IMR-90 (cell line): Measurements from ENCODE around the gene CELA3A. TPM values are rescaled to one million over a fixed set of nuclear protein-coding genes. Genes with fewer than 3 reads are reported as not detected.
A peak's percentile ranks its signal among the peaks of the same experiment; 100 is the strongest.

ENCODE experiments used
- ATAC-seq: fragments of 200-7000 bp; cut with Tn5 transposase; 2 replicates; pipeline ENCODE4 v1.9.1; 2020; ENCODE audit warnings: low read depth, mild to moderate bottlenecking, moderate library complexity
- BruUV-seq: library from RNA; stranded (reverse); fragments of 400-500 nt; replicated peaks from 2 replicates; lab custom pipeline; 2021; lab: Mats Ljungman, UMichigan
- CTCF ChIA-PET: fragments of 300-600 bp; formaldehyde crosslinking; extraction: SDS; loops from one replicate; lab custom pipeline; 2021; ENCODE audit warnings: antibody characterized with exemption; lab: Yijun Ruan, JAX
- POLR2A ChIA-PET: fragments of 300-600 bp; sonication (Branson Sonifier 250); formaldehyde crosslinking; loops from one replicate; lab custom pipeline; 2022; ENCODE audit warnings: antibody characterized with exemption; ENCODE audit not compliant: unreplicated experiment; lab: Charles Lee
- DNase-seq: peaks from one replicate; pipeline ENCODE4 v3.0.0; 2013
- H2AFZ ChIP-seq: replicated peaks from 2 replicates; pipeline ENCODE3; 2013; ENCODE audit warnings: low read length, mild to moderate bottlenecking; ENCODE audit not compliant: poor library complexity
- H2AK5ac ChIP-seq: 2 replicates; pipeline ENCODE4 v1.6.1; 2013; ENCODE audit warnings: low read depth, low read length, inconsistent platforms
- H2AK9ac ChIP-seq: replicated peaks from 2 replicates; pipeline ENCODE3; 2013; ENCODE audit warnings: mild to moderate bottlenecking, low read depth, low read length, moderate library complexity; ENCODE audit not compliant: poor library complexity
- H2BK120ac ChIP-seq: 2 replicates; pipeline ENCODE4 v1.6.1; 2013; ENCODE audit warnings: low read depth, low read length, inconsistent platforms
- H2BK15ac ChIP-seq: 3 replicates; pipeline ENCODE4 v1.6.1; 2013; ENCODE audit warnings: low read depth, low read length, inconsistent platforms
- H2BK20ac ChIP-seq: 2 replicates; pipeline ENCODE4 v1.6.1; 2013; ENCODE audit warnings: low read depth, mild to moderate bottlenecking, inconsistent platforms, low read length, moderate library complexity
- H2BK5ac ChIP-seq: 2 replicates; pipeline ENCODE4 v1.6.1; 2013; ENCODE audit warnings: mild to moderate bottlenecking, low read depth, low read length, inconsistent platforms; ENCODE audit not compliant: poor library complexity, severe bottlenecking
- H3K14ac ChIP-seq: replicated peaks from 2 replicates; pipeline ENCODE4 v1.6.1; 2013; ENCODE audit warnings: low read depth, low read length, inconsistent platforms
- H3K18ac ChIP-seq: 2 replicates; pipeline ENCODE4 v1.6.1; 2013; ENCODE audit warnings: low read depth, low read length, control low read depth
- H3K23ac ChIP-seq: 2 replicates; pipeline ENCODE4 v1.6.1; 2013; ENCODE audit warnings: low read depth, low read length, inconsistent platforms
- H3K27ac ChIP-seq: 2 replicates; pipeline ENCODE4 v1.5.1; 2013; ENCODE audit warnings: mild to moderate bottlenecking, control low read depth, low read length; ENCODE audit not compliant: insufficient read depth
- H3K27me3 ChIP-seq: 2 replicates; pipeline ENCODE4 v1.6.1; 2013; ENCODE audit warnings: low read length; ENCODE audit not compliant: control insufficient read depth, insufficient read depth
- H3K36me3 ChIP-seq: 2 replicates; pipeline ENCODE4 v1.6.1; 2013; ENCODE audit warnings: low read length, mixed read lengths; ENCODE audit not compliant: control insufficient read depth, insufficient read depth
- H3K4ac ChIP-seq: 2 replicates; pipeline ENCODE4 v1.6.1; 2013; ENCODE audit warnings: low read depth, low read length, inconsistent platforms
- H3K4me1 ChIP-seq: 2 replicates; pipeline ENCODE4 v1.6.1; 2013; ENCODE audit warnings: low read length, mixed read lengths; ENCODE audit not compliant: control insufficient read depth, insufficient read depth
- H3K4me2 ChIP-seq: 2 replicates; pipeline ENCODE4 v1.6.1; 2013; ENCODE audit warnings: low read depth, mild to moderate bottlenecking, control low read depth, low read length, moderate library complexity
- H3K4me3 ChIP-seq: 2 replicates; pipeline ENCODE4 v1.5.1; 2013; ENCODE audit warnings: low read depth, mild to moderate bottlenecking, control low read depth, low read length, moderate library complexity; ENCODE audit not compliant: insufficient read depth
- H3K56ac ChIP-seq: 2 replicates; pipeline ENCODE4 v1.6.1; 2013; ENCODE audit warnings: low read length, inconsistent platforms; ENCODE audit not compliant: insufficient read depth; ENCODE audit errors: extremely low read depth
- H3K79me1 ChIP-seq, 2 experiments: 2 replicates each; pipeline ENCODE4 v1.6.1; 2013; ENCODE audit warnings: low read length in 2 of 2, inconsistent platforms in 1 of 2, low read depth in 1 of 2
- H3K9ac ChIP-seq: 2 replicates; pipeline ENCODE4 v1.6.1; 2013; ENCODE audit warnings: low read depth, low read length, control low read depth
- H3K9me1 ChIP-seq: 2 replicates; pipeline ENCODE4 v1.6.1; 2013; ENCODE audit warnings: low read length, inconsistent platforms; ENCODE audit not compliant: insufficient read depth
- H3K9me3 ChIP-seq: 2 replicates; pipeline ENCODE4 v1.6.1; 2013; ENCODE audit warnings: low read length; ENCODE audit not compliant: control insufficient read depth, insufficient read depth
- H4K20me1 ChIP-seq: 2 replicates; pipeline ENCODE4 v1.6.1; 2013; ENCODE audit warnings: low read length, inconsistent platforms; ENCODE audit not compliant: insufficient read depth
- H4K5ac ChIP-seq: 2 replicates; pipeline ENCODE4 v1.6.1; 2013; ENCODE audit warnings: mild to moderate bottlenecking, low read depth, low read length, control low read depth
- H4K8ac ChIP-seq, 2 experiments: 2 replicates each; pipeline ENCODE4 v1.6.1; 2013; ENCODE audit warnings: low read depth in 2 of 2, low read length in 2 of 2, control low read depth in 1 of 2, inconsistent platforms in 1 of 2
- H4K91ac ChIP-seq: 2 replicates; pipeline ENCODE4 v1.6.1; 2013; ENCODE audit warnings: low read depth, low read length, inconsistent platforms; ENCODE audit not compliant: insufficient read depth
- CEBPB ChIP-seq: IDR thresholded peaks from 2 replicates; pipeline ENCODE4 v1.6.1; 2012; ENCODE audit warnings: low read depth, low read length, improper control_type of control experiment
- CHD1 ChIP-seq: IDR thresholded peaks from 2 replicates; pipeline ENCODE4 v1.6.1; 2012; ENCODE audit warnings: low read depth, low read length, improper control_type of control experiment
- FOS ChIP-seq: fragments of 150-350 bp; IDR thresholded peaks from 2 replicates; pipeline ENCODE4 v1.6.1; 2016; ENCODE audit warnings: low read depth, low read length
- MAFK ChIP-seq: IDR thresholded peaks from 2 replicates; pipeline ENCODE4 v1.6.1; 2012; ENCODE audit warnings: low read depth, low read length, improper control_type of control experiment
- MAZ ChIP-seq: IDR thresholded peaks from 2 replicates; pipeline ENCODE4 v1.6.1; 2012; ENCODE audit warnings: low read depth, mild to moderate bottlenecking, low read length, improper control_type of control experiment, moderate library complexity, borderline replicate concordance
- MXI1 ChIP-seq: IDR thresholded peaks from 2 replicates; pipeline ENCODE4 v1.6.1; 2012; ENCODE audit warnings: low read depth, mild to moderate bottlenecking, low read length, moderate library complexity, borderline replicate concordance
- POLR2A ChIP-seq: IDR thresholded peaks from 2 replicates; pipeline ENCODE4 v1.6.1; 2012; ENCODE audit warnings: mild to moderate bottlenecking, low read depth, low read length
- RCOR1 ChIP-seq: IDR thresholded peaks from 2 replicates; pipeline ENCODE4 v1.6.1; 2012; ENCODE audit warnings: mild to moderate bottlenecking, low read length, improper control_type of control experiment; ENCODE audit not compliant: insufficient replicate concordance
- RFX5 ChIP-seq: IDR thresholded peaks from 2 replicates; pipeline ENCODE4 v1.8.0; 2012; ENCODE audit warnings: low read depth, mild to moderate bottlenecking, low read length, moderate library complexity
- SMC3 ChIP-seq: fragments of 150-350 bp; IDR thresholded peaks from 2 replicates; pipeline ENCODE4 v1.6.1; 2016; ENCODE audit warnings: low read depth, mild to moderate bottlenecking, antibody characterized with exemption, low read length, moderate library complexity
- WGBS, 2 experiments: methylation state at CpG; one replicate each; pipeline versions ENCODE4 v1.1.5 to v1.1.7; 2013; ENCODE audit warnings: missing lambda C conversion rate in 2 of 2; ENCODE audit not compliant: insufficient read length in 1 of 2; ENCODE audit errors: extremely low coverage in 2 of 2; 5-methylcytosine and 5-hydroxymethylcytosine counted together
- dilution Hi-C: fragments of 300-500 bp; cut with HindIII; formaldehyde crosslinking; loops from one replicate; pipeline ENCODE4 v1.14.3; 2018; ENCODE audit warnings: low sequenced_read_pairs; ENCODE audit not compliant: unreplicated experiment
- in situ Hi-C: fragments of 300-500 bp; cut with MboI; formaldehyde crosslinking; loops from 3 replicates; pipeline ENCODE4 v1.14.3; 2019; ENCODE audit warnings: low sequenced_read_pairs, inconsistent platforms, mixed read lengths
- intact Hi-C: fragments of 100-400 bp; cut with micrococcal nuclease; formaldehyde crosslinking; loops from 2 replicates; pipeline ENCODE4 v1.10.0; 2022
- polyA plus RNA-seq, 3 experiments: library from polyadenylated mRNA; depleted of rRNA; stranded (reverse); fragments of >200 nt; gene quantifications; 2 replicates each; pipeline ENCODE4 v1.2.3, GENCODE V29; 2012; ENCODE audit warnings: low replicate concordance in 1 of 3
- total RNA-seq: library from RNA; depleted of rRNA; stranded (reverse); fragments of >200 nt; gene quantifications from 2 replicates; pipeline ENCODE4 v1.2.3, GENCODE V29; 2012
- TF ChIP-seq, protein P1 (sequence below): fragments of 150-350 bp; IDR thresholded peaks from 2 replicates; pipeline ENCODE4 v1.6.1; 2016; ENCODE audit warnings: low read depth, mild to moderate bottlenecking, low read length, moderate library complexity, borderline replicate concordance
- TF ChIP-seq, protein P2 (sequence below): conservative IDR thresholded peaks from 2 replicates; pipeline ENCODE4 v1.5.1; 2012; ENCODE audit warnings: mild to moderate bottlenecking, low read depth, low read length, improper control_type of control experiment

The CELA3A gene
- total and polyA plus RNA-seq, 2 of the 4 experiments (the other 2 are of a cell fraction), result not detected

DNA sequence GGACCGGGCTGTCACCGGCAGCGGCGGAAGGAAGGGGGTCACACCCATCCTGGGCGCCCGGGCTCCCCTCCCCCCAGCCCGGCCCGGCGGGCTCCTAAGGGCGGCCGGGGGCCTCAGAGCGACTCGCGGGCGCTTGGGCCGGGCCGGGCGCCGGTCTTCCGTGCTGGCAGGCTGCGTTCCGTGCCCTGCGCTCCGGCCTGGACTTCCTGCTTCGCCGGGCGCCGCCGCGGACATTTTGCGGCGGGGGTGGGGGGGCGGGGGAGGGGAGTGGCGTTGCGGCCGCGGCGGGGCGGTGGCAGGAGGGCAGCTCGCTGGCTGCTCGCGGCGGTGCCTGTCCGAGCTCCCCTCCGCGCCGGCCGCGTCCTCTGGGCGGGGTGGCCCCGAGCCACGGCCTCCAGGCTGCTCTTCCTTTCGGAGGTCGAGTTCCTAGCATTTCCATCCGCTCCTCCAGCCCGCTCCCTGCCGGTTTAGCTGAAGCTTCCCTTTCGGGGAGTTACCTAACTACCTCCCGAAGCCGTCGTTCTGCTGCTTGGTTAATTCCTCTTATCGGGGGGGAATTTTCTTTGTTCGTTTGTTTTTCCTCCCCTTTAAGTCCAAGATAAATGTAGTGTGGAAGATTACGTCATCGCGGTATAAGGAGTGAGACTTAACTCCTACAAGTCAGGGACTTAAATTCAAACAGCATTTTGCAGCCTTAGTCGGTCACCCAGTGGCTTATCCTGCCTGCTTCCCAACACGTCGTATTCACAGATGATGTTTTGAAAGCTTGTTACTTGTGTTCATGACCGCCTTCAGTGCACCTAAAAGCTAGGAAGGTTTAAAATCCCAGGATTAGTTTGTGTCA, 51.8 kb downstream of the CELA3A start:
- H4K8ac ChIP-seq, result peak overlapping the region in 1 of 2 experiments; percentile 68; a peak in 1 of 4 replicates
- in situ Hi-C loops (no loop called here), intact Hi-C loops (loop anchor here (5.0 kb wide), 1 partner anchor 34 kb away; no protein-coding TSS in a partner anchor), dilution Hi-C loops (no loop called here)
- ChIA-PET POLR2A (no interaction called here), CTCF (no interaction called here)
- no peak overlapping the region for H2BK15ac ChIP-seq
- peak overlapping the region; percentile 89 for H3K14ac ChIP-seq
- H3K23ac ChIP-seq, result peak overlapping the region; percentile 90
- no peak overlapping the region for H2BK20ac ChIP-seq
- peak overlapping the region; percentile 100 for H2AK9ac ChIP-seq
- 0% methylated on average over 4 of the region's 70 CpGs; no CpG with 5 or more reads in 1 of the 2 experiments for WGBS, 2 experiments
- no peaks in the 10 kb centered on the region for H3K9me3 ChIP-seq
- peaks cover 49% of the 10 kb centered on the region for H4K20me1 ChIP-seq
- H4K5ac ChIP-seq, result peak overlapping the region; percentile 74
- DNase-seq (peak; percentile 85), ATAC-seq (peak; percentile 63)
- peak overlapping the region; percentile 93 for H2BK5ac ChIP-seq
- H3K79me1 ChIP-seq, result peaks cover 5 to 11% of the 10 kb centered on the region in 2 experiments; a peak in 1 of 4 replicates
- no peak overlapping the region for H2BK120ac ChIP-seq
- TF ChIP-seq RCOR1, result no peak
- TF ChIP-seq MXI1, result 0 out of 2 replicates have a peak, but pooled peaks have one; percentile 8
- TF ChIP-seq, protein P1, sequence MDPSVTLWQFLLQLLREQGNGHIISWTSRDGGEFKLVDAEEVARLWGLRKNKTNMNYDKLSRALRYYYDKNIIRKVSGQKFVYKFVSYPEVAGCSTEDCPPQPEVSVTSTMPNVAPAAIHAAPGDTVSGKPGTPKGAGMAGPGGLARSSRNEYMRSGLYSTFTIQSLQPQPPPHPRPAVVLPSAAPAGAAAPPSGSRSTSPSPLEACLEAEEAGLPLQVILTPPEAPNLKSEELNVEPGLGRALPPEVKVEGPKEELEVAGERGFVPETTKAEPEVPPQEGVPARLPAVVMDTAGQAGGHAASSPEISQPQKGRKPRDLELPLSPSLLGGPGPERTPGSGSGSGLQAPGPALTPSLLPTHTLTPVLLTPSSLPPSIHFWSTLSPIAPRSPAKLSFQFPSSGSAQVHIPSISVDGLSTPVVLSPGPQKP, result no peak
- TF ChIP-seq CEBPB, result peak; percentile 92
- TF ChIP-seq, protein P2, sequence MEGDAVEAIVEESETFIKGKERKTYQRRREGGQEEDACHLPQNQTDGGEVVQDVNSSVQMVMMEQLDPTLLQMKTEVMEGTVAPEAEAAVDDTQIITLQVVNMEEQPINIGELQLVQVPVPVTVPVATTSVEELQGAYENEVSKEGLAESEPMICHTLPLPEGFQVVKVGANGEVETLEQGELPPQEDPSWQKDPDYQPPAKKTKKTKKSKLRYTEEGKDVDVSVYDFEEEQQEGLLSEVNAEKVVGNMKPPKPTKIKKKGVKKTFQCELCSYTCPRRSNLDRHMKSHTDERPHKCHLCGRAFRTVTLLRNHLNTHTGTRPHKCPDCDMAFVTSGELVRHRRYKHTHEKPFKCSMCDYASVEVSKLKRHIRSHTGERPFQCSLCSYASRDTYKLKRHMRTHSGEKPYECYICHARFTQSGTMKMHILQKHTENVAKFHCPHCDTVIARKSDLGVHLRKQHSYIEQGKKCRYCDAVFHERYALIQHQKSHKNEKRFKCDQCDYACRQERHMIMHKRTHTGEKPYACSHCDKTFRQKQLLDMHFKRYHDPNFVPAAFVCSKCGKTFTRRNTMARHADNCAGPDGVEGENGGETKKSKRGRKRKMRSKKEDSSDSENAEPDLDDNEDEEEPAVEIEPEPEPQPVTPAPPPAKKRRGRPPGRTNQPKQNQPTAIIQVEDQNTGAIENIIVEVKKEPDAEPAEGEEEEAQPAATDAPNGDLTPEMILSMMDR, result no peak
- peak; percentile 39; the same call in 1 of the 2 replicates for TF ChIP-seq POLR2A
- TF ChIP-seq CHD1, result no peak
- no peak for TF ChIP-seq MAFK
- TF ChIP-seq MAZ, result no peak
- no peak for TF ChIP-seq RFX5
- TF ChIP-seq FOS, result no peak
- TF ChIP-seq SMC3, result no peak
- no peaks in the 10 kb centered on the region; the same call in 1 of the 2 replicates for H3K9me1 ChIP-seq
- BruUV-seq, result no TSS peak
- H3K9ac ChIP-seq, result peak overlapping the region; percentile 100
- peak overlapping the region; percentile 98 for H3K4me3 ChIP-seq
- H3K36me3 ChIP-seq, result peaks cover 7% of the 10 kb centered on the region
- peak overlapping the region; percentile 76; the same call in 1 of the 2 replicates for H3K56ac ChIP-seq
- H4K91ac ChIP-seq, result peak overlapping the region; percentile 64
- 0 out of 2 replicates have a peak, but pooled peaks cover 2% of the 10 kb centered on the region for H3K27me3 ChIP-seq
- H3K4me1 ChIP-seq, result peaks cover 7% of the 10 kb centered on the region
- peak overlapping the region; percentile 98 for H3K27ac ChIP-seq
- H2AK5ac ChIP-seq, result peak overlapping the region; percentile 72
- H2AFZ ChIP-seq, result peak overlapping the region; percentile 64
- H3K18ac ChIP-seq, result peak overlapping the region; percentile 72
- peak overlapping the region; percentile 88 for H3K4ac ChIP-seq
- peak overlapping the region; percentile 70 for H3K4me2 ChIP-seq
